Measurements from ENCODE around the gene CRIM1. TPM values are rescaled to one million over a fixed set of nuclear protein-coding genes. Genes with fewer than 3 reads are reported as not detected.

The CRIM1 gene
- total RNA-seq, 1 experiment from 2014 or later = 27.6 TPM

- Mint-ChIP-seq H3K4me3 (no peak overlapping the region), H3K4me1 (no peaks in the 10 kb centered on the region), H3K27me3 (ENCODE audit: low read depth) (no peaks in the 10 kb centered on the region), H3K36me3 (ENCODE audit: insufficient read depth in 1 of 3, low read depth in 3 of 3) (peaks cover 8 to 59% (median 48%) of the 10 kb centered on the region in 3 experiments; a peak in 6 of 7 replicates), H3K9me3 (no peaks in the 10 kb centered on the region), H3K27ac (no peak overlapping the region)
- no peak overlapping the region for H3K4ac ChIP-seq (ENCODE audit: low read depth, low read length)
- H3K79me1 ChIP-seq (ENCODE audit: insufficient read depth, low read depth, low read length, poor library complexity, severe bottlenecking) = no peaks in the 10 kb centered on the region
- no CpG with 5 or more reads among the region's 3 CpGs for WGBS (ENCODE audit: extremely low coverage, insufficient read length, low lambda C conversion rate)
- H3K9me3 ChIP-seq (ENCODE audit: control insufficient read depth, low read depth, low read length) = no peaks in the 10 kb centered on the region
- H4K8ac ChIP-seq (replicated peaks; ENCODE audit: insufficient read length, low read depth, low read length) = no peak overlapping the region
- no peak overlapping the region for H2BK15ac ChIP-seq (ENCODE audit: low read depth, low read length)
- no peak overlapping the region for H2BK20ac ChIP-seq (ENCODE audit: low read depth, low read length, poor library complexity, severe bottlenecking)
- no peaks in the 10 kb centered on the region for H4K20me1 ChIP-seq (ENCODE audit: control insufficient read depth, insufficient read depth, insufficient read length)
- no peak overlapping the region for H3K56ac ChIP-seq (ENCODE audit: insufficient read length, low read depth, low read length)
- no peak overlapping the region for H4K5ac ChIP-seq (ENCODE audit: insufficient read length, low read depth, low read length)
- H3K27me3 ChIP-seq (ENCODE audit: insufficient read depth, low read length) = no peaks in the 10 kb centered on the region
- H2BK120ac ChIP-seq (ENCODE audit: low read depth, low read length, poor library complexity, severe bottlenecking) = no peak overlapping the region
- H3K18ac ChIP-seq (ENCODE audit: insufficient read length, low read depth, low read length) = no peak overlapping the region
- no peak for TF ChIP-seq CTCF (conservative IDR thresholded peaks at IDR 0.05)
- H3K4me1 ChIP-seq (ENCODE audit: insufficient read depth, low read length) = no peaks in the 10 kb centered on the region
- no peak overlapping the region for H3K9ac ChIP-seq (ENCODE audit: extremely low read depth, insufficient read length, low read length)
- H2AFZ ChIP-seq (ENCODE audit: low read length) = no peak overlapping the region
- H3K79me2 ChIP-seq (ENCODE audit: insufficient read depth, low read length) = no peaks in the 10 kb centered on the region
- no peak overlapping the region for H3K27ac ChIP-seq (ENCODE audit: insufficient read length, low read depth, low read length)
- H2BK12ac ChIP-seq (ENCODE audit: insufficient read length, low read depth, low read length) = no peak overlapping the region
- no peak overlapping the region for H3K4me2 ChIP-seq (ENCODE audit: insufficient read depth, insufficient read length, low read length)
- no peak overlapping the region for H4K91ac ChIP-seq (ENCODE audit: insufficient read length, low read depth, low read length)
- no peak overlapping the region for H2BK5ac ChIP-seq (ENCODE audit: insufficient read length, low read length)
- no peak overlapping the region for H2AK5ac ChIP-seq (ENCODE audit: insufficient read length, low read length)
- no peak overlapping the region for H3T11ph ChIP-seq (ENCODE audit: low read length)
- no peak overlapping the region for H3K14ac ChIP-seq (ENCODE audit: insufficient read depth, low read length)
- H3K23ac ChIP-seq (ENCODE audit: insufficient read length, low read depth, low read length) = no peak overlapping the region
- no peak for DNase-seq
- no peaks in the 10 kb centered on the region for H3K23me2 ChIP-seq (ENCODE audit: insufficient read length, low read depth, low read length, poor library complexity, severe bottlenecking)
Measured at GRCh38 chr2:36547906-36548305, 192.3 kb downstream of the CRIM1 start.
